Neutrophil (primary cell): ENCODE results near the gene SCN4B.
A peak's percentile ranks its signal among the peaks of the same experiment; 100 is the strongest.

Experiments
- H3K27ac ChIP-seq: fragments of 200-600 bp; sonication (generic); 2 replicates; pipeline ENCODE4 v1.5.1; 2016; ENCODE audit warnings: mild to moderate bottlenecking, moderate library complexity
- H3K27me3 ChIP-seq: fragments of 200-600 bp; sonication (generic); 2 replicates; pipeline ENCODE4 v1.6.0; 2016; ENCODE audit warnings: mild to moderate bottlenecking
- H3K36me3 ChIP-seq: fragments of 200-600 bp; sonication (generic); 2 replicates; pipeline ENCODE4 v1.5.1; 2017
- H3K4me1 ChIP-seq, 2 experiments: fragments of 200-600 bp in 1 of 2; sonication (generic) in 1 of 2; 1 replicate in 1 of 2; 2 replicates in 1 of 2; pipeline versions ENCODE4 v1.5.1 to v1.6.1; 2013 to 2016; ENCODE audit warnings: low read depth in 1 of 2, low read length in 1 of 2, mild to moderate bottlenecking in 1 of 2, moderate library complexity in 1 of 2; ENCODE audit not compliant: control insufficient read depth in 1 of 2, insufficient read depth in 1 of 2
- H3K4me3 ChIP-seq, 2 experiments: fragments of 200-600 bp in 1 of 2; sonication (generic) in 1 of 2; 1 replicate in 1 of 2; 2 replicates in 1 of 2; pipeline ENCODE4 v1.5.1; 2013 to 2016; ENCODE audit warnings: low read depth in 1 of 2, low read length in 1 of 2, mild to moderate bottlenecking in 1 of 2, moderate library complexity in 1 of 2
- H3K9me3 ChIP-seq: fragments of 200-600 bp; sonication (generic); 2 replicates; pipeline ENCODE4 v1.5.1; 2016
- CTCF ChIP-seq: fragments of 200-600 bp; sonication (generic); IDR thresholded peaks from 2 replicates; pipeline ENCODE4 v1.5.1; 2016; ENCODE audit warnings: antibody characterized with exemption

Gene SCN4B

DNA sequence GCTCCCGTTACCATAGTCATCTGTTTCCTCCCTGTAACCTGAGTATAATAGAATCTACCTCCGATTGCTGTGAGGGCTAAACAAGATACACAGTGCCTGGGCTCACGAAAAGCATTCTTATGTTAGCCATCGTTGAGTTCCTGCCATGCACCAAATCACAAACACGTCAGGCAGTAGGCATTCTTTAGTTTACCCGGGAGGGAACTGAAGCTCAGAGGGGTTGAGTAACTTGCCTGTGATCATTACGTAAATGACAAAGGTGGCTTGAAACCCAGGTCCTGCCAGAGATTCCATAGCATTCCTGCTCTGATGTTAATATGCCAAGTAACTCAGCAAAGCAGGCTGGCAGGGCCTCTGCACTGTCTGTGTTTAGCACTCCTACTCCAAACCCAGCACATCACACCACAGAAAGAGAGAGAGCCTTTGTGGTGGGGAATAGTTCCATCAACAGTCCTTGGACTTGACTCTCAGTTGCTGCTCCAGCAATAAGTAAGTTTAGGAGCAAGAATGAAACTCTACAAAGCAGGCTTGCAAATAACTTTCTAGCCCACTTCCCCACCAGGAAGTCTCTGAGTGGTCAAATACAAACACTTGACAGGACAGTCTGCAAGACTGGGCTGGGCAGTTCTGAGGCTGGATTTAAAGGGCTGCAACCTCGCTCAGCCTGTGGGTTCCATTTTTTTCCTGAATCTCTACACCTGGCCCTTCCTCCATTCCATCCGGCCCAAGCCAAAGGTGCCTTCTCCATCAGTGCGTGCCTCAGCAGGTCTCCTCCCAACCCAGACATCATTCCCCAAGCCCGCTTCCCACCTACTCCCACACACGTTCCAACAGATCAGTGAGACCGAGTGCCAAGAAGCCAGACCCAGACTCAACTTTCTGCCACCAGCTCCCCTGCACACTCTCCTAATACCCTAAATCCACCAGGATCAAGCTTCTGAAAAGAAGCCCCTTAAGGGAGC is 22.7 kb upstream of the SCN4B start:
- Histone ChIP-seq H3K4me1 (peaks cover 12 to 24% of the 10 kb centered on the region in 2 experiments), H3K4me3 (no peak overlapping the region), H3K27ac (peak overlapping the region; percentile 17), H3K36me3 (no peaks in the 10 kb centered on the region), H3K9me3 (no peaks in the 10 kb centered on the region), H3K27me3 (peaks cover 23% of the 10 kb centered on the region)
- no peak for TF ChIP-seq CTCF

DNA sequence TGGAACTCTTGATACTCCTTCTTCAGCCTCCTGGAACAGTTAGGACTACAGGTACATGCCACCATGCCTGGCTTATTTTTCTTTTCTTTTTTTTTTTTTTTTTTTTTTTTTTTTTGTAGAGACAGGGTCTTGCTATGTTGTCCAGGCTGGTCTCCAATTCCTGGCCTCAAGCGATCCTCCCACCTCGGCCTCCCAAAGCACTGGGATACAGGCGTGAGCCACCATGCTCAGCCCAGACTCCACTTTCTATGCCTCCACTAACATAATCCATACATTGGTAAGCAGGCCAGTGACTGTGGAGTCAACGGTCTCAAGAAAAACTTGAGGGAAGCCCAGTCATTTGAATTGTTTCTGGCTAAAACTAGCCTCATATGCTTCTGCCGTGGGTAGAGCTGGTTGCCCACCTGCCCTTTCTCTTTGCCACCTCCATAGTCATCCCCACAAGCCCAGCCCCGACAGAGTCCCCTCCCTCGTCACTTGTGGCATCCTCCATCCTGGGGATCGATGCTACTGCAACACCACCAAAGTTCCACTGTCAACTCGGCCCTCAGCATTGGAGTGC is 21.5 kb upstream of the SCN4B start:
- no peaks in the 10 kb centered on the region for H3K9me3 ChIP-seq
- H3K4me1 ChIP-seq, result peaks cover 12 to 24% of the 10 kb centered on the region in 2 experiments
- no peaks in the 10 kb centered on the region for H3K36me3 ChIP-seq
- no peak for TF ChIP-seq CTCF
- peaks cover 23% of the 10 kb centered on the region for H3K27me3 ChIP-seq
- H3K27ac ChIP-seq, result no peak overlapping the region
- no peak overlapping the region for H3K4me3 ChIP-seq

DNA sequence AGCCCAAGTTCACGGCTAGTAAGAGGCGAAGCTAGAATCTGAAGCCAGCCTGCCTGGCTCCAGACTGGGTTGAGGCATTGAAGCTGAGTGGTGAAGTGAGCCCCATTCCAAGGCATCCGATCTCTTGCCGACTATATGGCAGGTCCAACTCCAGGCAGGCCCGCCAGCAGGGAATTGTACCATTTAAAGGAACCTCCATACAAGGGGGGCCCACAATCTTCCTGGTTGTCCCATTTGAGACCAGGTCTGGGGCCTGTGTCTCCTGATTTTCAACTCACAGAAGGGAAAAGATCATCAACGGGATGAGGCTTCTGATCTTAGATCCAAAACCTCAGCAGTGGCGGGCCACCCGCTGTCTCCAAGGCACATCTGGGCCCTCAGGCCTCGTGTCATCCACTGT is 19.7 kb upstream of the SCN4B start:
- Histone ChIP-seq H3K9me3 (no peaks in the 10 kb centered on the region), H3K4me1 (peaks cover 12 to 24% of the 10 kb centered on the region in 2 experiments), H3K36me3 (no peaks in the 10 kb centered on the region), H3K27ac (no peak overlapping the region), H3K4me3 (no peak overlapping the region), H3K27me3 (peaks cover 35% of the 10 kb centered on the region)
- TF ChIP-seq CTCF, result no peak

DNA sequence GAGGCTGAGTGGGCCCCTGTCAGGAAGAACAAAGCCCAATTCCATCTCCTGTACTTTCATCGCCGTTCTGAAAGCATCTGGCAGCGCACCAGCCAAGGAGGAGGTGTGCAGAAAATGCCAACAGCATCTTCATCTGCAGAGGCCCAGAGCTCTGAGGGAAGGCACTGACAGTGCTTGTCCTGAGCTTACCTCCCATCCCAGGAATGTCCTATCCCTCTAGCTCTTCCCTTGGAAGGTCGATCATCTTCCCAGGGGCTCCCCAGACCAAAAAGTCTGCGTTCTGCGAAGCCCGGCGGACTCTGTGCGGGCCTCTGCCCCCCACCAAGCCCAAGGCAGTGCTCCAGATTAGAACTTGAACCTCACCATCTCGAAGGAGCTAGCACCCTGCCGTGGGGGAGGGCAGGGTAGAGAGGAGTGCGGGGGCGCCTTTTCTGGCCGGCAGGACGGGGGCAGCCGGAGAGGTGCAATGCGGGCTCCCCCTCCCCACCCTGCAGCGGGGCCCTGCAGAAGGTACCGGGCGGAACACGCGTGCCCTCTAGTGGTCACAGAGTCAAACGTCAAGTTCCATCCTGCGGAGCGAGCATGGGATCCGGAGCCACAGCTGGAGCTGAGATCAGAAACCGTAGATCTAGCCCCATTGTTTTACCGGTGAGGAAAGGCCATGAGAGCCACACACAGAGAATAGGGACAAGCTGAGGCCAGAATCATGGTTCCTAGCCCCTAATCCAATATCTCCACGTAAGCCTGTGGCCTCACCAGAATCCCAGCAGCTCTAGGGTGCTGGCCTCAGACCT is 18.8 kb upstream of the SCN4B start:
- peaks cover 36% of the 10 kb centered on the region for H3K27me3 ChIP-seq
- H3K4me1 ChIP-seq, result peaks cover 12 to 24% of the 10 kb centered on the region in 2 experiments
- peak overlapping the region in 1 of 2 experiments; percentile 21 for H3K4me3 ChIP-seq
- H3K9me3 ChIP-seq, result no peaks in the 10 kb centered on the region
- H3K27ac ChIP-seq, result no peak overlapping the region
- H3K36me3 ChIP-seq, result no peaks in the 10 kb centered on the region
- TF ChIP-seq CTCF, result peak; percentile 81

- Histone ChIP-seq H3K27me3 (peaks cover 30% of the 10 kb centered on the region), H3K27ac (no peak overlapping the region), H3K36me3 (no peaks in the 10 kb centered on the region), H3K4me1 (peaks cover 12 to 24% of the 10 kb centered on the region in 2 experiments), H3K4me3 (no peak overlapping the region), H3K9me3 (no peaks in the 10 kb centered on the region)
- TF ChIP-seq CTCF, result no peak
Measured at GRCh38 chr11:118170882-118171268, 18.3 kb upstream of the SCN4B start.
